DOHH2 (cell line): ENCODE results near the gene RPS13.

Source experiments
- CTCF ChIP-seq: fragments of 200-600 bp; sonication (generic); IDR thresholded peaks from one replicate; pipeline ENCODE4 v1.5.1; 2014; ENCODE audit warnings: antibody characterized with exemption, mild to moderate bottlenecking, low read depth, low read length; ENCODE audit not compliant: poor library complexity, severe bottlenecking
- EZH2phosphoT487 ChIP-seq: fragments of 200-600 bp; sonication (generic); IDR thresholded peaks from 2 replicates; pipeline ENCODE4 v1.6.1; 2017; ENCODE audit warnings: borderline replicate concordance, mild to moderate bottlenecking, antibody characterized with exemption, low read length, moderate library complexity, mixed read lengths

GRCh38 chr11:17098658-17099057 is 21.2 kb upstream of the RPS13 start:
- TF ChIP-seq CTCF (no peak), EZH2phosphoT487 (no peak)
